HG02678 (cell line): ENCODE results near the gene SLC35G1.

ENCODE experiments used
- ATAC-seq: cut with Tn5 transposase; IDR thresholded peaks from one replicate; pipeline ENCODE4 v1.9.1; 2021; ENCODE audit warnings: mild to moderate bottlenecking, moderate library complexity; ENCODE audit not compliant: unreplicated experiment

Gene SLC35G1

DNA sequence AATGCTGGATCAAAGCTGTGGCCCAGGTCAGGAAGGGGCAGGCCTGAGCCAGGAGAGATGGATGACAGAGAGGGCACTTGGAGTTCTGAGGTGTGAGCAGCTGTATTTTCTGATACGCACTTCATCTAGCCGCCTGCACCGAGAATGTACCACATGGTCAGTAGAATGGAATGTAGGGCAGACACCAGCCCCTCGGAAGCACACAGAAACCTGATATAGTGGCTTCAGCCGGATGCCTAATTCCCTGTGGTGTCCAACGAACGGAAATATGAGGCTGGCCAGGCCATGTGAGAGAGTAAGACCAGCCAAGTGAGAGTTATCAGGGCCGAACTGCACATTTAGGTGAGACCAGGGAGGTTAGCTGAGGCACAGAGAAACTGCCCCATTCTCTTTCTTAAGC, 53.3 kb downstream of the SLC35G1 start:
- ATAC-seq, result no peak

DNA sequence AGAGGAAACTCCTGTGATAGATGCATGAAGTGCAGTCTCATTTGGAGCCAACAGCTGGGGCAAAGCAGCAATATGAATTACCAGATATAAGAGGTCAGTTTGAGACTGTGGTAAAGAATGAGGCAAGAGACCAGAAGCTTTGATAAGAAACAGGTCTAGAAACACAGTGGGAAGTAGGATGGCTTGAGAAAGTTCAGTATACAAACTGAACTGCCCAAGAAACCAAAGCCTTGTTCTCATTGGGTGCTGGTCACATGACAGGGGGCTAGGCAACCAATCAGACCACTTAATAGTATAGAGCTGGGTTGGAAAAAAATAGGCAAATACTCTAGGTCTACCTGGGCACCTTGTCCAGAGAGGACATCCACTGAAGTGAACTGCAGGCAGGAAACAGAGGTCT, 53.7 kb downstream of the SLC35G1 start:
- no peak for ATAC-seq

DNA sequence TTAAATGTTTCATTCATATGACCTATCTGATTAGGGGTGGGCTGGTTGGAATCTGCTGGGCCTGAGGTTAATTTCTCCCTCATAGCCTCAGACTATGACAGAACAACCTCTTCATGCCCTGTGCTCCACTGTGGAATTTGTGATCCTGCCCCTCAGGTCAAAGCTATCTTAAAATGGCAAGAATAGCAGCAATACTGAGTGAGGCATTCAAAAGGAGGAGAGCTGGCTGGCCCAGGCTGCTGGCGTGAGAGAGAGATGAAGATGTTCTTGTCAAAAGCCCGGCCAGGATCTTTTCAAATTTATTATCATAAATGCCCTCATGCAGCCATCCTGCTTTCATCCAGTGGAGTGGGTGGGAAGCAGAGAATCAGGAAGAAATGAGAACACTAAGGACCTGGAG, 58.1 kb downstream of the SLC35G1 start:
- no peak for ATAC-seq
